Astrocyte (in vitro differentiated cells and primary cell): ENCODE results near the gene STUB1. TPM values are rescaled to one million over a fixed set of nuclear protein-coding genes. Genes with fewer than 3 reads are reported as not detected.
A peak's percentile ranks its signal among the peaks of the same experiment; 100 is the strongest.

Source experiments
- DNase-seq: peaks from one replicate; pipeline ENCODE4 v3.0.0-alpha.2; 2010; ENCODE audit warnings: low read depth
- FAIRE-seq: peaks from 2 replicates; lab custom pipeline; 2011; peaks lifted over from hg19 to GRCh38; lab: Jason Lieb, UNC
- H2AFZ ChIP-seq: 2 replicates; pipeline ENCODE4 v1.6.0; 2012; ENCODE audit warnings: low read depth, low read length, inconsistent platforms
- H3K27ac ChIP-seq: 2 replicates; pipeline ENCODE4 v1.5.1; 2011; ENCODE audit warnings: low read depth, low read length, inconsistent platforms
- H3K27me3 ChIP-seq: 2 replicates; pipeline ENCODE4 v1.6.0; 2011; ENCODE audit warnings: low read length, inconsistent platforms; ENCODE audit not compliant: insufficient read depth
- H3K36me3 ChIP-seq: 2 replicates; pipeline ENCODE4 v1.5.1; 2011; ENCODE audit warnings: low read length, inconsistent platforms; ENCODE audit not compliant: insufficient read depth
- H3K4me1 ChIP-seq: 2 replicates; pipeline ENCODE4 v1.5.1; 2011; ENCODE audit warnings: low read length, inconsistent platforms; ENCODE audit not compliant: insufficient read depth
- H3K4me2 ChIP-seq: 2 replicates; pipeline ENCODE4 v1.6.0; 2012; ENCODE audit warnings: low read length, inconsistent platforms
- H3K4me3 ChIP-seq: 2 replicates; pipeline ENCODE4 v1.5.1; 2011; ENCODE audit warnings: low read depth, mild to moderate bottlenecking, low read length, inconsistent platforms; ENCODE audit not compliant: insufficient read depth
- H3K79me2 ChIP-seq: 2 replicates; pipeline ENCODE4 v1.6.0; 2012; ENCODE audit warnings: mild to moderate bottlenecking, low read length, inconsistent platforms; ENCODE audit not compliant: insufficient read depth
- H3K9ac ChIP-seq: 2 replicates; pipeline ENCODE4 v1.6.0; 2012; ENCODE audit warnings: mild to moderate bottlenecking, low read length, inconsistent platforms
- H3K9me3 ChIP-seq: 2 replicates; pipeline ENCODE4 v1.5.1; 2012; ENCODE audit warnings: low read depth, mild to moderate bottlenecking, low read length, inconsistent platforms; ENCODE audit not compliant: insufficient read depth
- H4K20me1 ChIP-seq: 2 replicates; pipeline ENCODE4 v1.6.0; 2012; ENCODE audit warnings: low read length, inconsistent platforms; ENCODE audit not compliant: insufficient read depth
- H3K27ac Mint-ChIP-seq: one replicate; pipeline ENCODE4 v1.8.0; 2021; ENCODE audit warnings: mild to moderate bottlenecking, mixed read lengths; ENCODE audit not compliant: unreplicated experiment
- H3K27me3 Mint-ChIP-seq: one replicate; pipeline ENCODE4 v1.8.0; 2021; ENCODE audit warnings: low read depth, mixed read lengths; ENCODE audit not compliant: unreplicated experiment
- H3K36me3 Mint-ChIP-seq: one replicate; pipeline ENCODE4 v1.8.0; 2021; ENCODE audit warnings: low read depth, mixed read lengths; ENCODE audit not compliant: unreplicated experiment
- H3K4me1 Mint-ChIP-seq: one replicate; pipeline ENCODE4 v1.8.0; 2021; ENCODE audit warnings: low read depth, mixed read lengths; ENCODE audit not compliant: unreplicated experiment
- H3K4me3 Mint-ChIP-seq: one replicate; pipeline ENCODE4 v1.8.0; 2021; ENCODE audit warnings: mild to moderate bottlenecking, moderate library complexity, mixed read lengths; ENCODE audit not compliant: unreplicated experiment
- H3K9me3 Mint-ChIP-seq: one replicate; pipeline ENCODE4 v1.8.0; 2021; ENCODE audit warnings: mild to moderate bottlenecking, mixed read lengths; ENCODE audit not compliant: unreplicated experiment
- CTCF ChIP-seq: IDR thresholded peaks from 2 replicates; pipeline ENCODE4 v1.5.1; 2011; ENCODE audit warnings: low read depth, mild to moderate bottlenecking, inconsistent platforms, low read length, moderate library complexity; ENCODE audit not compliant: insufficient read depth
- EZH2 ChIP-seq: IDR thresholded peaks from 2 replicates; pipeline ENCODE4 v1.6.1; 2012; ENCODE audit warnings: mild to moderate bottlenecking, low read length, inconsistent platforms; ENCODE audit not compliant: insufficient read depth
- total RNA-seq: library from RNA; stranded (reverse); gene quantifications from 2 replicates; pipeline ENCODE4 v1.2.1, GENCODE V29; 2021

STUB1 gene
- total RNA-seq, 1 donor from 2014 or later: 140 TPM

DNA sequence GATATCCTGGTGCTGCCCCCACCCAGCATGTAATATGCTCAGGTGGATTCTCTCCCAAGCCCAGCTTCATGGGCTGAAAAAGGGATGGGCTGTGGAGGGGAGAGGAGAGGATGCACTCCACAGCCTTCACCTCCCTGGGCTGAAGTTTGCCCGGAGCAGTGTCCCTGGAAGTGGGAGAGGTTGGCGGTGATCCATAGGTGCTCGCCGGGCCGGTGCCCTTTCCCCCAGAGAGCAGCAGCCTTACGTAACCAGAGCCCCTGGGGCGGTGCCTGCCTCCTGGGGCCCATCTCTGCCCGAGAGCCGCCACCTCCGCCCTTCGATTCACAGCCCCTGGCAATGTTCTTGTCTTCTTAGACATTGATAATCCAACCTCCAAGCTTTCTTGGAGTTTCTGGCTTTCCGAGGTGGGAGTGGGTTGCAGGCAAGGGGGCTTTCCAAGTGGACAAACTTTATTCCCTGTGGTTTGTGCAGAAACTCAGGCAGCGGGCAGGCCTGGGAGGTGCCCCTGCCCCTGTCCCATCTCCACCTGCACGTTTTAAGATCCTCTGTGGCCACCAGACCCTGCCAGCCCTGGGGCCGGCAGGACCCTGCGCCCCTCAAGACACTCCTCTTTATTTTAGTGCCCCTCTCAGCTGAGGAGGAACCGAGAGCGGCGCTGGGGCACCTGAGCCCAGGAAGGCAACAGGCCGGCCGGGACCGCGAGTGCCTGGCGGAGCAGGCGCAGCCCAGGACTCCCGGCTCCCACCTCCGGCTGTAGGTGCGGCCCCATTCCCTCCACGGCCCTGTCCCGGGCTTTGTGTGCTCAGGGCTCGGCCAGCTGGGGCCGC is 34.1 kb upstream of the STUB1 start:
- no peaks in the 10 kb centered on the region for H3K9me3 ChIP-seq
- H3K27ac ChIP-seq: no peak overlapping the region
- no peak overlapping the region for H3K9ac ChIP-seq
- no peak for DNase-seq
- no peaks in the 10 kb centered on the region for H3K4me1 Mint-ChIP-seq
- H4K20me1 ChIP-seq: no peaks in the 10 kb centered on the region
- no peak overlapping the region for H3K4me3 Mint-ChIP-seq
- no peak overlapping the region for H3K4me2 ChIP-seq
- H3K27me3 ChIP-seq: no peaks in the 10 kb centered on the region
- TF ChIP-seq EZH2 (no peak), CTCF (no peak)
- no peak overlapping the region for H2AFZ ChIP-seq
- FAIRE-seq: no peak
- H3K4me1 ChIP-seq: peaks cover 17% of the 10 kb centered on the region
- H3K27me3 Mint-ChIP-seq: no peaks in the 10 kb centered on the region
- H3K27ac Mint-ChIP-seq: no peak overlapping the region
- H3K9me3 Mint-ChIP-seq: no peaks in the 10 kb centered on the region
- no peaks in the 10 kb centered on the region for H3K36me3 ChIP-seq
- H3K79me2 ChIP-seq: peaks cover 16% of the 10 kb centered on the region
- H3K4me3 ChIP-seq: no peak overlapping the region
- no peaks in the 10 kb centered on the region for H3K36me3 Mint-ChIP-seq

- TF ChIP-seq EZH2: no peak
- no peaks in the 10 kb centered on the region for H3K9me3 Mint-ChIP-seq
- H3K4me3 ChIP-seq: no peak overlapping the region
- H3K36me3 Mint-ChIP-seq: no peaks in the 10 kb centered on the region
- peak overlapping the region; percentile 60 for H3K4me3 Mint-ChIP-seq
- no peaks in the 10 kb centered on the region for H3K36me3 ChIP-seq
- no peaks in the 10 kb centered on the region for H4K20me1 ChIP-seq
- H2AFZ ChIP-seq: no peak overlapping the region
- no peaks in the 10 kb centered on the region for H3K27me3 ChIP-seq
- peaks cover 17% of the 10 kb centered on the region for H3K4me1 ChIP-seq
- no peak overlapping the region for H3K4me2 ChIP-seq
- H3K27ac ChIP-seq: no peak overlapping the region
- H3K9me3 ChIP-seq: no peaks in the 10 kb centered on the region
- H3K4me1 Mint-ChIP-seq: no peaks in the 10 kb centered on the region
- no peak overlapping the region for H3K9ac ChIP-seq
- no peak overlapping the region for H3K27ac Mint-ChIP-seq
- no peaks in the 10 kb centered on the region for H3K27me3 Mint-ChIP-seq
- FAIRE-seq: no peak
- H3K79me2 ChIP-seq: peaks cover 16% of the 10 kb centered on the region
- no peak for DNase-seq
Observed at GRCh38 chr16:646679-647172, 33.5 kb upstream of the STUB1 start.

- H3K9me3 ChIP-seq: no peaks in the 10 kb centered on the region
- Mint-ChIP-seq H3K9me3 (no peaks in the 10 kb centered on the region), H3K27ac (no peak overlapping the region), H3K4me3 (no peak overlapping the region), H3K27me3 (no peaks in the 10 kb centered on the region), H3K36me3 (no peaks in the 10 kb centered on the region), H3K4me1 (no peaks in the 10 kb centered on the region)
- H2AFZ ChIP-seq: no peak overlapping the region
- FAIRE-seq (no peak), DNase-seq (no peak)
- no peak overlapping the region for H3K27ac ChIP-seq
- H3K79me2 ChIP-seq: peaks cover 16% of the 10 kb centered on the region
- TF ChIP-seq EZH2 (no peak), CTCF (no peak)
- H4K20me1 ChIP-seq: no peaks in the 10 kb centered on the region
- peaks cover 16% of the 10 kb centered on the region for H3K4me1 ChIP-seq
- no peak overlapping the region for H3K4me3 ChIP-seq
- H3K36me3 ChIP-seq: no peaks in the 10 kb centered on the region
- H3K27me3 ChIP-seq: no peaks in the 10 kb centered on the region
- no peak overlapping the region for H3K9ac ChIP-seq
- peak overlapping the region; percentile 91 for H3K4me2 ChIP-seq
Observed at GRCh38 chr16:647173-647902, 32.9 kb upstream of the STUB1 start.
